Activated T-cell treated with anti-CD3 and anti-CD28 coated beads, Interleukin-2, amount 50 U/mL, for 24 hours (primary cell): ENCODE measurements around the gene ACSM3.

Source experiments
- DNase-seq: peaks from one replicate; pipeline ENCODE4 v3.0.0-alpha.2; 2020
- H3K27ac Mint-ChIP-seq: 2 replicates; pipeline ENCODE4 v1.8.0; 2020; ENCODE audit warnings: mild to moderate bottlenecking, mixed read lengths
- H3K27me3 Mint-ChIP-seq: 2 replicates; pipeline ENCODE4 v1.8.0; 2020; ENCODE audit warnings: mixed read lengths
- H3K36me3 Mint-ChIP-seq: 2 replicates; pipeline ENCODE4 v1.8.0; 2020; ENCODE audit warnings: low read depth, mixed read lengths
- H3K4me1 Mint-ChIP-seq: 2 replicates; pipeline ENCODE4 v1.8.0; 2020; ENCODE audit warnings: low read depth, mixed read lengths
- H3K4me3 Mint-ChIP-seq: 2 replicates; pipeline ENCODE4 v1.8.0; 2020; ENCODE audit warnings: mild to moderate bottlenecking, moderate library complexity, mixed read lengths
- H3K9me3 Mint-ChIP-seq: 2 replicates; pipeline ENCODE4 v1.8.0; 2020; ENCODE audit warnings: mixed read lengths

ACSM3 gene

DNA sequence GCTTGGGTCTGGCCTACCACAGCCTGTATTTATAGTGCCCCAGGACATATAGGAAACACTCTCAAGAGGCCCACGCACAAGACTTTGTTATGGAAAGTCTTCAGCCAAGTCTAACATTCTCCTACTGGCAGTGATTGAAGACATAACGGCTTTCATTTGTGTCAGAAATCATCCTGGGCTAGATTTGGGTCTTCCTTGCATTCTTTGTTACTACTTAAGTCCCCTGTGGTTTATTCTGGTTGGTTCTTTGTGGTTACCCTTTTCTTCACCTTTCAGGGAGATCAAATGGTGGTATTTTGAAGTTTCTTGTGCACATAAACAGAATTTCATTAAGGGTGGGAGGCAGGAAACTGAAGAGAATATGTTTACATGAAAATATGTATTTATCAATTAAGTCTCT lies 80.2 kb downstream of the ACSM3 start:
- peaks cover 14% of the 10 kb centered on the region for H3K36me3 Mint-ChIP-seq
- no peaks in the 10 kb centered on the region for H3K9me3 Mint-ChIP-seq
- no peaks in the 10 kb centered on the region for H3K27me3 Mint-ChIP-seq
- peaks cover 26% of the 10 kb centered on the region for H3K4me1 Mint-ChIP-seq
- DNase-seq, result no peak
- H3K4me3 Mint-ChIP-seq, result no peak overlapping the region
- peak overlapping the region; percentile 88 for H3K27ac Mint-ChIP-seq

DNA sequence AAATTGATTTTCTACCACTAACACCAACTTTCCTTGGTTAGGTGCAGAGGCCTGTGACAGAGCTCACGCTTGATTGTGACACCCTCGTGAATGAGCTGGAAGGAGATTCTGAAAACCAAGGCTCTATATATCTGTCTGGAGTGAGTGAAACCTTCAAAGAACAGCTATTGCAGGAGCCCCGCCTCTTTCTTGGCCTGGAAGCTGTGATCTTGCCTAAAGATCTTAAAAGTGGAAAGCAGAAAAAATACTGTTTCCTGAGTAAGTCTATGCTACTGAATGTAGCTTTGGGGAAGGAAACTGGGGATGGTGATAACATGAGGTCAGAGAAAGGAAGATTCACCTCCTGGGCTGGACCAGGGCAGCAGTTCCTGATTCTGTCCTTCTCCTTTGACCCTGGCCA lies 80.8 kb downstream of the ACSM3 start:
- H3K4me3 Mint-ChIP-seq, result no peak overlapping the region
- peak overlapping the region; percentile 88 for H3K27ac Mint-ChIP-seq
- H3K36me3 Mint-ChIP-seq, result peaks cover 14% of the 10 kb centered on the region
- no peaks in the 10 kb centered on the region for H3K9me3 Mint-ChIP-seq
- no peak for DNase-seq
- no peaks in the 10 kb centered on the region for H3K27me3 Mint-ChIP-seq
- peaks cover 26% of the 10 kb centered on the region for H3K4me1 Mint-ChIP-seq

DNA sequence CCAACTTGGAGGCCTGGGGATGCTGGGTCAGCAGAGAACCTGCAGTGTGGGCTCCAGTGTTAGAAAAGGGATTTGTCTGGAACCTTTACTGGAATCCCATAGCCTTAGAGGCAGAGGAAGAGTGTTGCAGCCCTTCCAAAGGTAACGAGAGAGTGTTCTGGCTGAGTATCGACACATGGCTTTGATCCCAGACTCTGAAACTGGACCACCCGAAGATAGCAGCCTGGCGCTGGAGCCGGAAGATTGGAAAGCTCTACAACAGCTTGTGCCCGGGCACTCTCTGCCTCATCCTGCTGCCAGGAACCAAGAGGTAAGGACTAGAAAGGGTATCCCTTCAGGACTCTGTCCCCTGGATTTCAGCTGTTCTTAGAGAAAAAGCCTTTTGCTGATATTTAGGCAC lies 82.2 kb downstream of the ACSM3 start:
- peaks cover 31% of the 10 kb centered on the region for H3K4me1 Mint-ChIP-seq
- no peak overlapping the region for H3K4me3 Mint-ChIP-seq
- DNase-seq, result no peak
- peaks cover 7% of the 10 kb centered on the region for H3K36me3 Mint-ChIP-seq
- H3K27me3 Mint-ChIP-seq, result no peaks in the 10 kb centered on the region
- H3K9me3 Mint-ChIP-seq, result no peaks in the 10 kb centered on the region
- H3K27ac Mint-ChIP-seq, result no peak overlapping the region

DNA sequence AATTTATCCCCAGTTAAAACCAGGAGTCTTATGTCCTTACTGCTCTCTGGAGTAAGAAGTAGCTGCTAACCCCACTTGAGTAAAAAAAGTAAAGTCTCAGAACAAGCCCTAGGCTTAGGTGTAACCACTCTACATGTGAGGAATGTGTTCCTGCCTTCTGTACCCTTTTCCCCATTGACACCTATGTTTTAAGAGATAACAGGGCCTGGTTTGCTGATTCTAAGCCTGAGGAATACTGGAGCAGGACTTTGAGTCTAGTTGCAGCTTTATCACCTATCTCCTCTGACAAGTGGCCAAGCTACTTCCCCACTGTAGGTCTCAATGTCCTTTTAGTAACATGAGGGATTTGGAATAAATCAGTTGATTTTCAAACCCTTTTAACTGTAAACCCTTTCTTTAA lies 82.7 kb downstream of the ACSM3 start:
- peaks cover 7% of the 10 kb centered on the region for H3K36me3 Mint-ChIP-seq
- no peaks in the 10 kb centered on the region for H3K27me3 Mint-ChIP-seq
- DNase-seq, result no peak
- no peaks in the 10 kb centered on the region for H3K9me3 Mint-ChIP-seq
- peaks cover 31% of the 10 kb centered on the region for H3K4me1 Mint-ChIP-seq
- no peak overlapping the region for H3K27ac Mint-ChIP-seq
- H3K4me3 Mint-ChIP-seq, result no peak overlapping the region
